Measurements from ENCODE around the gene ADNP.

The ADNP gene

DNA sequence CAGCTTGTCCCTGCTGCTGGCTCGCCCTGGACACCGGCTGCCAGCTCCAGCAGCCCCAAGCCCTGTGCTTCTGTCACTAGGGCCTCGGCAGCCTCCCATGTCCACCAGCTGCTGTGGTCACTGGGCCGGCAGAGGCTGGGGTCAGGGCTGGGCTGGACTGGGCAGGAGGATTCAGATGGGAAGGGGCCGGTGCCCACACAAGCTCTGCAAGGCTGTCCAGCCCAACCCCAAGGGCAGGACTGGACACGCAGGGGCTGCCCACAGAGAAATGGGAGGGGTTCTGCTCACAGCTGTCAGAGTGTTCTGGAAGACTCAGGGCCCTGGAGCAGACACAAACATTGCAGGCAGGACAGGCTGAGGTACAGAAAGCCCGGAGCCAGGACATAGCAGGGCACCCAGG, 65.6 kb downstream of the ADNP start:
- TF ChIP-seq ZNF274 (IDR thresholded peaks at IDR 0.05; ENCODE audit: low read depth, low read length) = no peak
- no peak overlapping the region for H3K4me3 ChIP-seq (ENCODE audit: low read length)

DNA sequence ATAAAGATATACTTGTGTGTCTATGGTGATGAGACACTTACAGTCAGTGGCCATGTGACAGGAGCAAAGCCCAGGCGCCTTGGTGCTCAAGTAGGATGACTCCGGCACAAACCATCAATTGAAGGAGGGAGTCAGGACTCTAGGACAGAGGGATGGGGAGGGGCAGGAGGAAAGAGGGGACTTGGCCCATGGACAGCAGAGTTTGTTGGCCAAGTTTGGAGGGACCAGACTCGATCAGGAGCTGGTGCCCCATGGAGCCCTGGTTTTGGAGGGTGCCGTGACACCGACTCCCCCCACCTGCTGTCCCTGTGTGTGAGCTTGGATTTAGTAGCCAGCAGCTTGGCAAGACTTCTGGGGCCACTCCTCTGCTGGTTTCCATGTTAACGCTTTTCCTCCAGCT, 66.1 kb downstream of the ADNP start:
- TF ChIP-seq ZNF274 (IDR thresholded peaks at IDR 0.05; ENCODE audit: low read depth, low read length) = no peak
- no peak overlapping the region for H3K4me3 ChIP-seq (ENCODE audit: low read length)

DNA sequence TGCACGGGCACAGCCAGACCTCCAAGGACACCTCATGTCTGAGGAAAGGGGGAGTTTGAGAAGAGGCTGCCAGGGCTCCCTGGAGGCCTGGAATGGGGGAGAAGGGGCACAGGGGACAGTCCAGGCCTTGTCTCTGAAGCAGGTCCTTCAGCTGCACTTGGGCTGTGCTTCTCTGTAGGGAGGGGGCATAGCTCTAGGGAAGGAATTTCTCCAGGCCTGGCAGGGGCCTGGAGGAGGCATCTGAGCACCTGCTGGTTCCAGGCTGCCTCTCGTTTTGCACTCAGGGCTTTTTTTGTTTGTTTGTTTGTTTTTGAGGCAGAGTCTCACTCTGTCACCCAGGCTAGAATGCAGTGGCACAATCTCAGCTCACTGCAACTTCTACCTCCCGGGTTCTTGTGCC, 68.7 kb downstream of the ADNP start:
- no peak for TF ChIP-seq ZNF274 (IDR thresholded peaks at IDR 0.05; ENCODE audit: low read depth, low read length)
- no peak overlapping the region for H3K4me3 ChIP-seq (ENCODE audit: low read length)

DNA sequence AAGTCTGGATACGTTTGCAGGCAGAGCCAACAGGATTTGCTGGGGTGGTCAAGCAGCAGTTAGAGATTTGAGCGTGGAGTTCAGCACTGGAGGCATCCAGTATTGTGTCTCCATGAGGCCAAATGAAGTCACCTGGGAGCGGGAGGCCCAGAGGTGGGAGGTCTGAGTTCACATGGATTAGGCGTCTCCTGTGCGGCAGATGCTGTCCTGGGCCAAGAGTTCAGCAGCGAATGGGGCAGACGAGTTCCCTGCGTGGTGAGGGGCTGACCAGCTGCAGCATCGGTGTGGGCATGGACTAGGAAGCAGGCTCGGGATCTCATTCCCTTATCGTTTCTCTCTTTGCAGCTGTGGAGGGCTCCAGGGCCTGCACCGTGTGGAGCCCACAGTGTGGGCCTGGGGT, 70.2 kb downstream of the ADNP start:
- no peak overlapping the region for H3K4me3 ChIP-seq (ENCODE audit: low read length)
- TF ChIP-seq ZNF274 (IDR thresholded peaks at IDR 0.05; ENCODE audit: low read depth, low read length) = no peak

DNA sequence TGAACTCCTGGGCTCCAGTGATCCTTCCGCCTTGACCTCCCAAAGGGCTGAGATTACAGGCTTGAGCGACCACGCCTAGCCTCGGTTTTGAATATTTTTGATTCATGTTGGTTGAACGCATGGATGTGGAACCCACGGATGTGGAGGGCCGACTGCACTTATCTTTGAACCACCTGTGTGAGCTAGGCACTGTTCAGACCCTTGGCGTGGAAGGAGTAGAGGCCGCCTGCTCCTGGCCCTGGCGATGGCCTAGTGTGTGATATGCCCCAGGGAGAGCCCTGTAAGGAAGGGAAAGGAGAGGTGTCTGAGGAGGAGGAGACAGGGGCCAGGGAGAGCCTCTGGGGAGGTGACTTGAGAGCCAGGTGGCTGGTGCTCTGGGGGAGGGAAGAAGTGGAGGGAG, 72.1 kb downstream of the ADNP start:
- TF ChIP-seq ZNF274 (IDR thresholded peaks at IDR 0.05; ENCODE audit: low read depth, low read length) = no peak

DNA sequence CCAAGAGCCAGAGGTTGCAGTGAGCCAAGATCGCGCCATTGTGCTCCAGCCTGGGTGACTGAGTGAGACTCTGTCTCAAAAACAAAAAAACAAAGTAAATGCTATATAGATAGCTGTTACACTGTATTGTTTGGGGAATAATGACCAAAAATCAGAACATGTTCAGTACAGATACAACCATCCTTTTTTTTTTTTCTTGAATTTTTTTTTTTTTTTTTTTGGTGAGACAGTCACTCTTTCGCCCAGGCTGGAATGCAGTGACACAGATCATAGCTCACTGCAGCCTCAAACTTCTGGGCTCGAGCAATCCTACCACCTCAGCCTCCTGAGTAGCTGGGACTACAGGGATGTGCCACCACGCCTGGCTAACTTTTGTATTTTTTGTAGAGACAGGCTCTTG, 72.7 kb downstream of the ADNP start:
- H3K4me3 ChIP-seq (ENCODE audit: low read length) = no peak overlapping the region
- TF ChIP-seq ZNF274 (IDR thresholded peaks at IDR 0.05; ENCODE audit: low read depth, low read length) = no peak

More for the DNA sequence above, 72.1 kb downstream of the ADNP start:
- H3K4me3 ChIP-seq (ENCODE audit: low read length) = no peak overlapping the region

DNA sequence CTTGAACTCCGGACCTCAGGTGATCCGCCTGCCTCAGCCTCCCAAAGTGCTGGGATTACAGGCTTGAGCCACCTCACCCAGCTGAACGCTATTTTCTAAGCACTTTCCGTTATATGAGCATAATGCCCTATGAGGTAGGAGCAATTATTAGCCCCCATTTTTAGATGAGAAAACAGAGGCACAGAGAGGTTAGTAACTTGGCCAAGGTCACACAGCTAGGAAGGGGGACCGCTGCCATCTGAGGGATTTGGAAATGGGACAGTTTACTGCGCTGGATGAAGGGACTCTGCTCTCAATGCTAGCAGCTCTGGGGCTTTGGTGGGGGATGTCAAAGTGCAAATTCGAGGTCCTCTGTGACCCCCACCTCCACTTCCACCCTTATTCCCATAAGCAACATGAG, 73.9 kb downstream of the ADNP start:
- H3K4me3 ChIP-seq (ENCODE audit: low read length) = no peak overlapping the region
- no peak for TF ChIP-seq ZNF274 (IDR thresholded peaks at IDR 0.05; ENCODE audit: low read depth, low read length)

DNA sequence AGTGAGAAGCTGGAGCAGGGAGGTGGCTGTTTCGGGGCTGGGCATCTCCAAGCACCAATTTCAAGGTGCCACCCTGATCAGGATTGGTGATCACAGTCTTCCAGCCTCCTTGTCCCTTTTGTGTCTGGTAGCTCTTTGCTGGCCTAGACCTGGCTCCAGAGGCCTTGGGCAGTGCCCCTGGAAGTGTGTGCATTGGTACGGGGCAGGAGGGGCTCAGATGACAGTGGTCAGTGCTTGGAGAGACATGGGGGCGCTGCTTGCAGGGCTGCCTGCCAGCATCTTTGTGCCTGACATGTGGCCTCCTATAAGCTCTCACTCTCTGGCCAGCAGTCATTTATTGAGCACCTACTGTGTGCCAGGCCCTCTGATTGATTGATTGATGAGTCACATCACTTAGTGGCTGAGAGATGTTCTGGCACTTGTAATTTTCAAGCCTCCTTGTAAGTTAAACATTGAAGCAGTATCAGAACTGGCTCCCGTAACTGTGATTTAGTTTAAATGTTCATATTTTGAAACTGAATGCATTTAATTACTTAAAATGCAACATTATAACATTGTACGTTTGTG, 74.7 kb downstream of the ADNP start:
- H3K4me3 ChIP-seq (ENCODE audit: low read length) = no peak overlapping the region
- TF ChIP-seq ZNF274 (IDR thresholded peaks at IDR 0.05; ENCODE audit: low read depth, low read length) = no peak

DNA sequence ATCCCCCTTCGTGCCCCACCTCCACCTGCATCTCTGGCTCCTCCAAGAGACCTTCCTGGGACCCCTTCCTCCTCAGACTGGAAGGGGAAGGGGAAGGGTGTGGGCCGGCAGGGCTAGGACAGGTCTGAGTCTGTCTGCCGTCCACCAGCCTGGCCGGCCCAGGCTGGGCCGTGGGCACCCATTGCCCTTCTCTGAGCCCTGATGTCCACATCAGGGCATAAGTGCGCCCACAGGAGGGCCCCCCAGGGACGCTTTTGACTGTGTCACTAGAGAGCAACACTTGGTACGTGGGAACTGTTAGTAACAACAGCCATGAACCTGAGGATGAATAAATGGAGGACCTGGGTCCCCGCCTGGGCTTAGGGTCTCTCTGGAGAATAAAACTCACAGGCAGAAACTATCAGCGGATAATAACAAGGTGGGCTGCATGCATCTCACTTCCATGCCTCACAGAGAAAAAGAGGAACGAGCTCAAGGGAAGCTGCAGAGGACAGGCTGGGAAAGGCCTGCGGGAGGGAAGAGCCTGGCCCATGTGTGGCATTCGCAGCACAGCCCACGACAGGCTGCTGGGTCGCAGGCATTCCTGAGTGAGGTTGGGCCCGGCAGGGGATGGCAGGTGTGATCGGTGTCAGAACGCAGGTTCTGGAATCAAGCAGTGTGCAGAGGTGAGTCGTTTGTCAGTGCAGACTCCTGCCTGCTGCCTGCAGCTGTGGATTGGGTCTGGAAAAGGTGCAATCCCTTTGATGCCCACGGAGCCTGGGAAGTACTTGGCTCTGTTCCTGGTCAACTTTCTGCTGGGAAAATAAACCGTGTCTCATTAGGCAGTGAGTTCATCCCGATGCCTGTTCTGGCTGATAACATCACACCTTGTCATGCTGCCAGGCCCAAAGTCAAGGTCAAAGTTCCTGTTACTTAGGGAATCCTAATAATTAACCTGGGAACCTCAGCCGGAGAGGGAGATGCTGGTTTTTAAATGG, 75.5 kb downstream of the ADNP start:
- TF ChIP-seq ZNF274 (IDR thresholded peaks at IDR 0.05; ENCODE audit: low read depth, low read length) = no peak
- H3K4me3 ChIP-seq (ENCODE audit: low read length) = no peak overlapping the region

DNA sequence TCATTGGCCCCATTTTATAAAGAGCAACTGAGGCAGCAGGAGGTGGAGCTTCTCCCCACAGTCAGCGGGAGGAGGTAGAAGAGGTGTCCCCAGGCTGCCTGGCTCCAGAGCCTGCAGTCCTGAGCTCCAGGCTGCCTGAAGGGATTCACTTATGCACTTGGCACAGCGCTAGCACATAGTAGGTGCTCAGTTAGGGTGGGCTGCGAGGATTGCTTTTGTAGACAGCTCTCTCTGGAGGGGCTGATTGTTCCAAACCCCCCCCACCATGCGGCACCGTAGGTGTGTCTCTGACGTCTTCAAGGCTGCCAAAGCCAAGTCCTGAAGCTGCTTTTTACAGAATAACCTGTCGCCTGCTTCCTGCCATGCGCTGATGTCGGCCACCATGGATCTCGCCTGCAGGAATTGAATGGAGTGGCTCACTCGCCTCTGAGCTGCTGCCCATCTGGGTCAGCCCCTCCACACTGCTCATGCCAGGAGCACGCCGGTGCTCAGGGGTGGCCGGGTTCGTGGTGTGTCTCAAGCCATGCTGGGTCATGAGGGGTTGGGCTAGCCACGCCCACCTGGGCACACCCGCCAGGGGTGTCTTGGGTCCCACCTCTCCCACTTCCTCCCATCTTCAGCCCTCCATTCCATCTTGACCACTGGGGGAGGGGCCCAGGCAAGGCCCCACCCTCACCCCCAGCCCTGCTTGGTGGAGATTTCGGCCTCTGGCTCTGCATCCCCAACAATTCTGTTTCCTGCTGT, 76.6 kb downstream of the ADNP start:
- no peak for TF ChIP-seq ZNF274 (IDR thresholded peaks at IDR 0.05; ENCODE audit: low read depth, low read length)
- H3K4me3 ChIP-seq (ENCODE audit: low read length) = no peak overlapping the region

DNA sequence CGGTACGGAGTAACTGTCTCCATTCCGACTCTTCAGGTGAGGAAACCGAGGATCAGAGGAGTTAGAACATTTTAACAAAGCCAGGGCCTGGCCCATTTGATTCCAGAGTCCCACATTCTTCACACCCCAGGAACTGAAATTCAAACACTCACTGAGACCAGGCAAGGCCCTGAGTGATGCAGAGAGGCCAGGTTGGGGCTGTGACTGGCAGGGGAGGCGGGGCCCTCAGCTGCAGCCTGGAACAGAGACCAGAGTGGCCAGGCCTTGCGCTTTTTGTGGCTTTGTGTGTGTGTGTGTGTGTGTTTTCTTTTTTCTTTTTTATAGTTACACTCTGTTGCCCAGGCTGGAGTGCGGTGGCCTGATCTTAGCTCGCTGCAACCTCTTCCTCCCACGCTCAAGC, 79.2 kb downstream of the ADNP start:
- TF ChIP-seq ZNF274 (IDR thresholded peaks at IDR 0.05; ENCODE audit: low read depth, low read length) = no peak
- H3K4me3 ChIP-seq (ENCODE audit: low read length) = no peak overlapping the region

DNA sequence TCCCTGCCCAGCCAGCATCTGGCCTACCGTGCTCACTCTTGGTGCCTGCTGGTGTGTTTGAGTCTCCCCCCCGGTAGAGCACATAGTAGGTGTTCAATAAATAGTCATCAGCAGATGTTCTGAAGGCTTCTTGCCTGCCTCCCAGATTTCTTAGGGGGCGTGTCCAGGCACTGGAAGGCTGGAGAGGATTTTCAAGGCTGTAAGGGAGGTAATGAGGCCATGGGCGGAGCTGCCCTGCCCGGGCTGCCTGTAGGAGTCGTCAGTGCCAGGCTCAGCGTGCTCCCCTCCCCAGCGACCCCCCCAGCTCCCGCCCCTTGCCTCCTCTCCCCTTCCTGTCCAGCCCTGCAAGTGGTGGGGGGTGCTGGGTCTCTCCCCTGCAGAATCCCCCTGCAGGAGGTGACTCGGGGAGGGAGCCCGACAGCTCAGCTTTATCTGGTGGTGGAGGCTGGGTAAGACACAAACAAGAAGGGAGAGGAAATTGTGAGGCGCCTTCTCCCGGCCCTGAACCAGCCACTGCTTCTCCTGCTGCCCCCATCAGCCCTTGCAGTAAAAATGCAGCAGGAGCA, 80.4 kb downstream of the ADNP start:
- no peak overlapping the region for H3K4me3 ChIP-seq (ENCODE audit: low read length)
- TF ChIP-seq ZNF274 (IDR thresholded peaks at IDR 0.05; ENCODE audit: low read depth, low read length) = no peak

DNA sequence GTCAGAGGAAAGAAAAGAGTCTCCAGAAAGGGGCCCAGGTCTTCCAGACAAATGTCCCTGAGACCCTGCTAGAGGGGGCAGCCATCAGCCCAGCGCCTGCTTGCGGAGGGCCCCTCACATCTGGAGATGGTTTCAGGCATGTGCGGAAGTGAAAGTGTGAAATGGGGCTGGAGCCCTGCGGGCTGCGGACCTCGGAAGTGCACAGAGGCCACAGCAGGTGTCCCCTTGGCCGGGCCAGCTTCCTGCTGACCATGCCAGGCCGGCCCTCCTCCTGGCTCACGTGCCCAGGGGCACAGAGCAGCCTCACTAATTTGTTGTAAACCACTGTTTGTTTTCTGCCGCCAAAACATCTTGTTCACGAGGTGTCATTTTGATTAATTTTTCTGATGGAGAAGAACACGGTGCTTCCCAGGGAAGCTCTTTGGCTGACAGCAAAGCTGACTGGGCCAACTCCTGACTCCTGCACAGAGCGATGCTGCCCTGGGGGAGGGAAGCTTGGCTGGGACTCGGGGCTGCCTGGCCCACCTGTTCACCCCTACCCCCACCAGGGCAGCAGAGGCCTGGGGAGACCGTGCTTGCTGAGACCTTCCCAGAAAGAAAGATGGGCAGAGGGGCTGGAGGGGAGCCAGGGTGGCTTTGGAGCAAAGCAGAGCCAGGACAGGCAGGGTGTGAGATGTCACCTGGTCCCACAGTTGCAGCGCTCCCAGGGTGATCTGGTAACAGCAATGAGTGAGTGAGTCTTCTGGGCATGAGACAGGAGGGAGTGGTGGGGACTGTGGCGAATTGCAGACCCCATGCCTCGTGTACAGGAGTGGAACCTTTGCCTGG, 82.2 kb downstream of the ADNP start:
- TF ChIP-seq ZNF274 (IDR thresholded peaks at IDR 0.05; ENCODE audit: low read depth, low read length) = no peak
- no peak overlapping the region for H3K4me3 ChIP-seq (ENCODE audit: low read length)
